GM23248 (cell line): ENCODE results near the gene EHD3. TPM values are rescaled to one million over a fixed set of nuclear protein-coding genes. Genes with fewer than 3 reads are reported as not detected.

ENCODE experiments used
- DNase-seq: peaks from one replicate; pipeline ENCODE4 v3.0.0-alpha.2; 2015
- H2AFZ ChIP-seq: fragments of 200-600 bp; sonication (generic); 2 replicates; pipeline ENCODE4 v1.6.1; 2016; ENCODE audit warnings: antibody characterized with exemption
- H3F3A ChIP-seq: fragments of 200-600 bp; sonication (generic); 2 replicates; pipeline ENCODE4 v1.6.1; 2016; ENCODE audit warnings: mild to moderate bottlenecking, antibody characterized with exemption, mixed run types; ENCODE audit not compliant: insufficient read depth
- H3K27ac ChIP-seq: fragments of 200-600 bp; sonication (generic); 2 replicates; pipeline ENCODE4 v1.5.1; 2016; ENCODE audit warnings: mild to moderate bottlenecking
- H3K27me3 ChIP-seq: fragments of 200-600 bp; sonication (generic); replicated peaks from 2 replicates; pipeline ENCODE4 v1.6.1; 2016; ENCODE audit warnings: mild to moderate bottlenecking; ENCODE audit not compliant: insufficient read depth
- H3K36me3 ChIP-seq: fragments of 200-600 bp; sonication (generic); 2 replicates; pipeline ENCODE4 v1.6.1; 2016; ENCODE audit warnings: low read depth, mild to moderate bottlenecking
- H3K4me1 ChIP-seq: fragments of 200-600 bp; sonication (generic); 2 replicates; pipeline ENCODE4 v1.6.1; 2016; ENCODE audit warnings: mild to moderate bottlenecking; ENCODE audit not compliant: insufficient read depth
- H3K4me2 ChIP-seq: fragments of 200-600 bp; sonication (generic); one replicate; pipeline ENCODE4 v1.6.1; 2016; ENCODE audit warnings: mild to moderate bottlenecking; ENCODE audit not compliant: unreplicated experiment
- H3K4me3 ChIP-seq: fragments of 200-600 bp; sonication (generic); 2 replicates; pipeline ENCODE4 v1.5.1; 2016; ENCODE audit warnings: mild to moderate bottlenecking
- H3K79me2 ChIP-seq: fragments of 200-600 bp; sonication (generic); 2 replicates; pipeline ENCODE4 v1.6.1; 2016; ENCODE audit warnings: mild to moderate bottlenecking; ENCODE audit not compliant: insufficient read depth
- H3K9ac ChIP-seq: fragments of 200-600 bp; sonication (generic); 2 replicates; pipeline ENCODE4 v1.6.1; 2016; ENCODE audit warnings: mild to moderate bottlenecking
- H3K9me2 ChIP-seq: fragments of 200-600 bp; sonication (generic); 2 replicates; pipeline ENCODE4 v1.6.1; 2016; ENCODE audit warnings: mixed run types, mild to moderate bottlenecking, moderate library complexity; ENCODE audit not compliant: insufficient read depth
- H3K9me3 ChIP-seq: fragments of 200-600 bp; sonication (generic); one replicate; pipeline ENCODE4 v1.6.1; 2017; ENCODE audit warnings: low read depth
- H4K20me1 ChIP-seq: fragments of 200-600 bp; sonication (generic); 2 replicates; pipeline ENCODE4 v1.6.0; 2016; ENCODE audit not compliant: insufficient read depth
- EZH2 ChIP-seq: fragments of 200-600 bp; sonication (generic); IDR thresholded peaks from 2 replicates; pipeline ENCODE4 v1.6.1; 2018; ENCODE audit warnings: antibody characterized with exemption, mild to moderate bottlenecking; ENCODE audit not compliant: insufficient read depth, poor library complexity, severe bottlenecking
- EZH2phosphoT487 ChIP-seq: fragments of 200-600 bp; sonication (generic); IDR thresholded peaks from 2 replicates; pipeline ENCODE4 v1.6.1; 2018; ENCODE audit warnings: antibody characterized with exemption, moderate library complexity, mild to moderate bottlenecking, low read depth; ENCODE audit not compliant: insufficient read depth
- WGBS, 2 experiments: methylation state at CpG; one replicate each; pipeline ENCODE4 v1.1.6; 2015 to 2017; ENCODE audit warnings: low lambda C conversion rate in 2 of 2, low coverage in 1 of 2; ENCODE audit errors: missing lambda C conversion rate in 2 of 2; 5-methylcytosine and 5-hydroxymethylcytosine counted together
- in situ Hi-C: fragments of 300-500 bp; cut with MboI; formaldehyde crosslinking; loops from 2 replicates; pipeline ENCODE4 v1.15.0; 2020
- polyA plus RNA-seq: library from polyadenylated mRNA; unstranded; fragments of >200 nt; fragmentation: Nextera tagmentation; extraction: Ambion mirVana; gene quantifications from 2 replicates; pipeline ENCODE4 v1.2.1, GENCODE V29; 2016
- total RNA-seq: library from RNA; depleted of rRNA; stranded (reverse); fragments of >200 nt; shearing (Covaris generic); gene quantifications from 2 replicates; pipeline ENCODE4 v1.2.3, GENCODE V29; 2014

EHD3 gene
- total and polyA plus RNA-seq, 2 experiments from 2014 or later: 25.9 to 33.6 TPM

DNA sequence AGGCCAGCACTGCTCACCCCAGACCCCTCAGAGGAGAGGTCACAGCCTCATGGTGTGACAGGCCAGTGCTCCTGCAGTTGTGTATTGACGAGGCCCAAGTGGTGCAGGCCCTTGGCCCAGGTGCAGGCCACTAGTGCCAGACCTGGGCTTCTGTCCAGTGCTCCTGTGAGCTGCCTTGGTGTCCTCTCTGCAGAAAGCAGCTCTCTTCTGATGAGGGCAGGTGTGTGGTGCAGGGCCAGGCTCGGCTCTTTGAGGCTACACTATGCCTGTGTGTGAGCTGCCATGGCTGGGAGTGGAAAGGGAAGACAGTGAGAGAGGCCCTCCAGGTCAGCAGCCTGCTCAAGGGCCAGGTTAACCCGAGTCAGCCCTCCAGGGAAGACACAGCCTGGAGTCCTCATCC is 17.1 kb downstream of the EHD3 start:
- Histone ChIP-seq H4K20me1 (no peaks in the 10 kb centered on the region), H3K27ac (no peak overlapping the region), H3F3A (no peaks in the 10 kb centered on the region), H3K4me3 (no peak overlapping the region), H3K27me3 (no peaks in the 10 kb centered on the region), H3K36me3 (no peaks in the 10 kb centered on the region; the same call in 1 of the 2 replicates), H3K79me2 (no peaks in the 10 kb centered on the region), H3K9me2 (no peaks in the 10 kb centered on the region), H3K9me3 (no peaks in the 10 kb centered on the region), H3K9ac (no peak overlapping the region), H3K4me1 (peaks cover 6% of the 10 kb centered on the region; the same call in 1 of the 2 replicates), H3K4me2 (no peak overlapping the region), H2AFZ (no peak overlapping the region)
- WGBS, 2 experiments: 82 to 91% methylated on average over 3 of the region's 3 CpGs
- in situ Hi-C loops: no loop called here
- no peak for DNase-seq
- TF ChIP-seq EZH2phosphoT487 (no peak), EZH2 (no peak)

DNA sequence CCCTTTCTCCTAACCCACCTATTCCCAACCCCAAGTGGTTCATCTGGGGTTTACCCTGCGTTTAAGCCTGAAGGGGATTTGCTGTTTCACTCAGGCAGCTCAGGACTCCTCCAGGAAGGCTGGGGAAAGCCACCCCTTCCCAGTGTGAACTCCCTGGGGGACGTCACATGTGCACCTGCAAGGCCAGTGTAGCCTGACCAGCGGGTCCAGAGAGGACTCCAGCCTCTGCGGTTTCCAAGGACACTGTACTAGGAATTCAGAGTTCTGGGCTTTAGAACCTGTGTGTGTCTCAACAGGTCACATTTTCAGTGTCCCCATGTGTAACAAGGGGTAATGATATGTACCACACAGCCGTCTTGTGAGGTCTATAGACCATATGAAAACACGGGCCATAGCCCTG is 17.9 kb downstream of the EHD3 start:
- 98 to 99% methylated on average over 6 of the region's 6 CpGs for WGBS, 2 experiments
- H3K4me2 ChIP-seq: no peak overlapping the region
- H3K9ac ChIP-seq: no peak overlapping the region
- H2AFZ ChIP-seq: no peak overlapping the region
- no peak overlapping the region for H3K27ac ChIP-seq
- H3K36me3 ChIP-seq: no peaks in the 10 kb centered on the region; the same call in 1 of the 2 replicates
- no peaks in the 10 kb centered on the region for H3K9me3 ChIP-seq
- in situ Hi-C loops: no loop called here
- no peaks in the 10 kb centered on the region for H4K20me1 ChIP-seq
- H3K79me2 ChIP-seq: no peaks in the 10 kb centered on the region
- no peaks in the 10 kb centered on the region for H3K27me3 ChIP-seq
- TF ChIP-seq EZH2phosphoT487: no peak
- TF ChIP-seq EZH2: no peak
- no peaks in the 10 kb centered on the region for H3K4me1 ChIP-seq
- no peaks in the 10 kb centered on the region for H3K9me2 ChIP-seq
- no peak for DNase-seq
- no peak overlapping the region for H3K4me3 ChIP-seq
- H3F3A ChIP-seq: no peaks in the 10 kb centered on the region

DNA sequence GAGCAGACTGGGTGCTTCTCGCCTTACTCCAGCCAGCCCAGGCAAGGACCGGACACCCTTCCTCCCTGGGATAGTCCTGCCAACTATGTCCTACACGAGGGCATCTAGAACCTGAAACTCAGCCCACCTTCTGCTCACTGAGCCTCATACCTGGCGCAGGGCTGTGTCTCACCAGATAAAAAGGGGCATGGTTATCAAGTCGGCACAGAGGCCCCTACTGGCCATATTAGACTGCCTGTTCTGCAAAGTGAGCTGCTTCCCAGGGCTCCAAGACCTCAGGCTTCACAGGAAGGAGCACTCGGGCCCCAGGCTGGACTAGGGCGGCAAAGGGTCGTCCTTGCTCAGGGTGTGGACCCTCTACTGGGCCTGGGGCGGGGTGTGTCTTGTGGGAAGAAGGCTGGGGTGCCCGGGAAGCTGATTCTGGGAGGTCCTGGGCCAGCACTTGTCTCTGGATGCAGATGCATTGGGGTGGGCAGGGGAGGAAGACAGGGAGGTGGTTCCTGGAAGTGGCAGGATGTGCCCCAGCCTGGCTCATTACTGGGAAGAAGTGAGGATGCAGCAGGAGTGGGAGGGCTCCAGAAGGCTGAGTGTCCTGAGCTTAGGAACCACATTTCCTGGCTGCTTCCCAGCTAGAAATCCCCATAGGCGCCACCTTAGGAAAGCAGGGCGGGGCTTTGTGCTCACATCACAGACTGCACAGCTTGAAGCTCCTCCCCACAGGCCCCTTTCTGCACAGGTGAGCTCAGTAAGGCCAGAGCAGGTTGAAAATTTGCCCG is 19.6 kb downstream of the EHD3 start:
- no peaks in the 10 kb centered on the region for H3K4me1 ChIP-seq
- no peak for TF ChIP-seq EZH2phosphoT487
- no peak for TF ChIP-seq EZH2
- no peak overlapping the region for H3K4me3 ChIP-seq
- no peak overlapping the region for H3K4me2 ChIP-seq
- H3K27ac ChIP-seq: no peak overlapping the region
- no peak overlapping the region for H2AFZ ChIP-seq
- H3K9me2 ChIP-seq: no peaks in the 10 kb centered on the region
- no peak overlapping the region for H3K9ac ChIP-seq
- no peak for DNase-seq
- no peaks in the 10 kb centered on the region; the same call in 1 of the 2 replicates for H3K36me3 ChIP-seq
- WGBS, 2 experiments: 84 to 87% methylated on average over 13 of the region's 13 CpGs
- H3F3A ChIP-seq: no peaks in the 10 kb centered on the region
- H3K9me3 ChIP-seq: no peaks in the 10 kb centered on the region
- no peaks in the 10 kb centered on the region for H3K79me2 ChIP-seq
- no peaks in the 10 kb centered on the region for H4K20me1 ChIP-seq
- in situ Hi-C loops: no loop called here
- no peaks in the 10 kb centered on the region for H3K27me3 ChIP-seq

DNA sequence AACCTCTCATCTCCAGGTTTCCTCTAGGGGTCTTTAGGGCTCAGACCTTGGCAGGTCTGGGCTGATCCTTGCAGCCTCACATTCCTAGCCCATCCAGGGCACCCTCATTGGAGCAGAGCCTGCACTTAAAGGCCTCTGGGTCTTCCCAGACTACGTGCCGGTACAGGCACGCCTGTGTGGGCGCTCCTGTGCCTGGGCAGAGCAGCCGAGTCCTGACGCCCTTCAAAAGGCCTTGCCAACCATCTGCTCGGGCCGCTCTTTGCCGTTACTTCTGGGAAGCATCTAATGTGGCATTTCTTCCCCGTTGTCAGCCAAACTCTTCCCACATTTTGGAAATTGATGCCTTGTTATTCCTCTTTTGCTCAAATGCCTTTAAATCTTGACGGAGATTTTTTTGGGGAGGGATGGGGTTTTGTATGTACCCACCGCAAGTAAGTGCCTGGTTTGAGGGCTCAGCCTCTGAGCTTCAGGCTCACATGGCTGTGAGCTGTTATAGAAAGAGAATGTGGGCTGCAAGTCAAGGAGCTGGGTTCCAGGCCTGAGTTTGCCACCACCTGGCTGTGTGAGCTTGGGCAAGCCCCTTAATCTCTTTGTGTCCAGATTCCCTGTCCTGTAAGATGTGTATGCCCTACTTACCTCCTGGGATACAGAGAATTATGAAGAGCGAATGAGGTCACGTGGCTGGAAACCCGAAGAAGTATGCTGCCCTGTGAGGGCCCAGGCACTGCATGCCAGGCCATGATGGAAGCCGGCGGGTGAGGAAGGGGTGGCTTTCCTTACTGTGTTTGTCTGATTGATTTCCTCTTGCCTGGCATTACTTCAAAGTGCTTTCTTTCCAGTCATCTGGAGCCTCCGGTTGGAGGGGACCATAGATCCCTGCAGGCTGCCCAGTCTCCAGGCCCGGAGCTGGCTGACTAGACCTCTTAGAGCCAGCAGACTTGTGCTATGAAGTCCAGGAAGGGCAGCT is 20.6 kb downstream of the EHD3 start:
- no peak for DNase-seq
- H2AFZ ChIP-seq: no peak overlapping the region
- no peaks in the 10 kb centered on the region for H3K9me3 ChIP-seq
- WGBS, 2 experiments: 88 to 92% methylated on average over 19 of the region's 19 CpGs
- H3K36me3 ChIP-seq: no peaks in the 10 kb centered on the region; the same call in 1 of the 2 replicates
- no peak overlapping the region for H3K4me3 ChIP-seq
- H4K20me1 ChIP-seq: no peaks in the 10 kb centered on the region
- H3K4me1 ChIP-seq: no peaks in the 10 kb centered on the region
- no peak overlapping the region for H3K4me2 ChIP-seq
- H3F3A ChIP-seq: no peaks in the 10 kb centered on the region
- H3K9me2 ChIP-seq: no peaks in the 10 kb centered on the region
- no peak overlapping the region for H3K9ac ChIP-seq
- no peaks in the 10 kb centered on the region for H3K79me2 ChIP-seq
- H3K27me3 ChIP-seq: no peaks in the 10 kb centered on the region
- in situ Hi-C loops: no loop called here
- H3K27ac ChIP-seq: no peak overlapping the region
- TF ChIP-seq EZH2: no peak
- TF ChIP-seq EZH2phosphoT487: no peak
